CD14-positive monocyte (primary cell): Measurements from ENCODE around the gene RBM42. TPM values are rescaled to one million over a fixed set of nuclear protein-coding genes. Genes with fewer than 3 reads are reported as not detected.

Experiments used
- DNase-seq, 3 donors: peaks; one replicate each; pipeline ENCODE4 v3.0.0-alpha.2; 2011 to 2022
- H2AFZ ChIP-seq: 2 replicates; pipeline ENCODE4 v1.6.0; 2012; ENCODE audit warnings: mild to moderate bottlenecking, low read depth, low read length, inconsistent platforms; ENCODE audit not compliant: insufficient read depth, poor library complexity, severe bottlenecking
- H3K27ac ChIP-seq, 2 donors: 1 replicate in 1 of 2; 2 replicates in 1 of 2; pipeline ENCODE4 v1.5.1; 2012 to 2013; ENCODE audit warnings: low read length in 2 of 2, control low read depth in 1 of 2, inconsistent platforms in 1 of 2, low read depth in 1 of 2, mild to moderate bottlenecking in 1 of 2
- H3K27me3 ChIP-seq, 2 donors: one replicate each; pipeline versions ENCODE4 v1.6.0 to v1.6.1; 2011 to 2013; ENCODE audit warnings: low read length in 2 of 2; ENCODE audit not compliant: control insufficient read depth in 2 of 2, insufficient read depth in 2 of 2
- H3K36me3 ChIP-seq, 2 donors: replicated peaks in 1 of 2; 1 replicate in 1 of 2; 2 replicates in 1 of 2; pipeline versions ENCODE4 v1.5.1 to v1.6.1; 2012 to 2013; ENCODE audit warnings: low read length in 2 of 2, control low read depth in 1 of 2, inconsistent platforms in 1 of 2, mild to moderate bottlenecking in 1 of 2; ENCODE audit not compliant: insufficient read depth in 2 of 2, control insufficient read depth in 1 of 2
- H3K4me1 ChIP-seq, 2 donors: 1 replicate in 1 of 2; 2 replicates in 1 of 2; pipeline versions ENCODE4 v1.5.1 to v1.6.1; 2012 to 2013; ENCODE audit warnings: low read length in 2 of 2, control low read depth in 1 of 2, inconsistent platforms in 1 of 2, mild to moderate bottlenecking in 1 of 2, moderate library complexity in 1 of 2; ENCODE audit not compliant: insufficient read depth in 2 of 2, control insufficient read depth in 1 of 2
- H3K4me2 ChIP-seq: replicated peaks from 2 replicates; pipeline ENCODE3; 2012; ENCODE audit warnings: low read length, moderate library complexity, mild to moderate bottlenecking; ENCODE audit not compliant: poor library complexity, severe bottlenecking; ENCODE audit errors: extremely low read depth
- H3K4me3 ChIP-seq, 3 experiments: fragments of 200-600 bp in 1 of 3; sonication (generic) in 1 of 3; replicated peaks in 1 of 3; 1 replicate in 2 of 3; 2 replicates in 1 of 3; pipeline ENCODE4 v1.5.1; 2011 to 2013; ENCODE audit warnings: low read length in 3 of 3, mild to moderate bottlenecking in 3 of 3, control low read depth in 2 of 3, low read depth in 2 of 3, inconsistent platforms in 1 of 3, moderate library complexity in 1 of 3
- H3K79me2 ChIP-seq: 2 replicates; pipeline ENCODE4 v1.6.0; 2012; ENCODE audit warnings: mild to moderate bottlenecking, control low read depth, inconsistent platforms, low read length, moderate library complexity; ENCODE audit not compliant: insufficient read depth
- H3K9ac ChIP-seq: 2 replicates; pipeline ENCODE4 v1.6.0; 2017; ENCODE audit warnings: low read length, mild to moderate bottlenecking; ENCODE audit not compliant: insufficient read depth, poor library complexity, severe bottlenecking
- H3K9me3 ChIP-seq, 2 donors: replicated peaks in 1 of 2; 1 replicate in 1 of 2; 2 replicates in 1 of 2; pipeline versions ENCODE4 v1.5.1 to v1.6.1; 2012 to 2013; ENCODE audit warnings: low read length in 2 of 2, control low read depth in 1 of 2; ENCODE audit not compliant: control insufficient read depth in 1 of 2, insufficient read depth in 1 of 2
- H4K20me1 ChIP-seq: 2 replicates; pipeline ENCODE4 v1.6.0; 2012; ENCODE audit warnings: mild to moderate bottlenecking, low read length, control low read depth, moderate library complexity; ENCODE audit not compliant: insufficient read depth
- H3K27ac Mint-ChIP-seq, 7 donors: one replicate each; pipeline ENCODE4 v1.8.0; 2020; ENCODE audit warnings: mild to moderate bottlenecking in 7 of 7, mixed read lengths in 7 of 7, moderate library complexity in 6 of 7, inconsistent platforms in 2 of 7
- H3K27me3 Mint-ChIP-seq, 3 donors: one replicate each; pipeline ENCODE4 v1.8.0; 2021 to 2022; ENCODE audit warnings: low read depth in 3 of 3, mild to moderate bottlenecking in 3 of 3, mixed read lengths in 3 of 3, moderate library complexity in 3 of 3, inconsistent platforms in 1 of 3
- H3K36me3 Mint-ChIP-seq, 2 donors: one replicate each; pipeline ENCODE4 v1.8.0; 2020; ENCODE audit warnings: mixed read lengths in 2 of 2, inconsistent platforms in 1 of 2, mild to moderate bottlenecking in 1 of 2
- H3K4me1 Mint-ChIP-seq: one replicate; pipeline ENCODE4 v1.8.0; 2020; ENCODE audit warnings: mild to moderate bottlenecking, mixed read lengths
- H3K4me3 Mint-ChIP-seq, 2 donors: one replicate each; pipeline ENCODE4 v1.8.0; 2020; ENCODE audit warnings: mild to moderate bottlenecking in 2 of 2, mixed read lengths in 2 of 2, moderate library complexity in 1 of 2
- H3K9me3 Mint-ChIP-seq, 7 donors: one replicate each; pipeline ENCODE4 v1.8.0; 2020 to 2022; ENCODE audit warnings: mixed read lengths in 7 of 7, mild to moderate bottlenecking in 6 of 7, moderate library complexity in 6 of 7, inconsistent platforms in 2 of 7
- CTCF ChIP-seq: fragments of 200-600 bp; IDR thresholded peaks from one replicate; pipeline ENCODE4 v1.8.0; 2022; ENCODE audit warnings: antibody characterized with exemption, mild to moderate bottlenecking
- WGBS: methylation state at CpG from one replicate; pipeline ENCODE4 v1.1.5; 2013; ENCODE audit warnings: missing lambda C conversion rate; ENCODE audit not compliant: insufficient coverage; 5-methylcytosine and 5-hydroxymethylcytosine counted together
- intact Hi-C, 2 donors: fragments of 100-400 bp; cut with micrococcal nuclease; formaldehyde crosslinking; loops; one replicate each; pipeline versions ENCODE4 v1.15.0 to v1.15.1; 2023
- polyA plus RNA-seq, 3 donors: library from polyadenylated mRNA; depleted of rRNA in 1 of 3; unstranded in 2 of 3; stranded (reverse) in 1 of 3; fragments of 300-500 nt in 2 of 3; fragments of >200 nt in 1 of 3; fragmentation: Illumina TruSeq in 2 of 3; gene quantifications; 1 replicate in 2 of 3; 2 replicates in 1 of 3; pipeline ENCODE4 v1.2.3, GENCODE V29; 2012 to 2021

RBM42 gene
- polyA plus RNA-seq, 3 donors, result 29.5 to 53.3 (median 50.3) TPM

DNA sequence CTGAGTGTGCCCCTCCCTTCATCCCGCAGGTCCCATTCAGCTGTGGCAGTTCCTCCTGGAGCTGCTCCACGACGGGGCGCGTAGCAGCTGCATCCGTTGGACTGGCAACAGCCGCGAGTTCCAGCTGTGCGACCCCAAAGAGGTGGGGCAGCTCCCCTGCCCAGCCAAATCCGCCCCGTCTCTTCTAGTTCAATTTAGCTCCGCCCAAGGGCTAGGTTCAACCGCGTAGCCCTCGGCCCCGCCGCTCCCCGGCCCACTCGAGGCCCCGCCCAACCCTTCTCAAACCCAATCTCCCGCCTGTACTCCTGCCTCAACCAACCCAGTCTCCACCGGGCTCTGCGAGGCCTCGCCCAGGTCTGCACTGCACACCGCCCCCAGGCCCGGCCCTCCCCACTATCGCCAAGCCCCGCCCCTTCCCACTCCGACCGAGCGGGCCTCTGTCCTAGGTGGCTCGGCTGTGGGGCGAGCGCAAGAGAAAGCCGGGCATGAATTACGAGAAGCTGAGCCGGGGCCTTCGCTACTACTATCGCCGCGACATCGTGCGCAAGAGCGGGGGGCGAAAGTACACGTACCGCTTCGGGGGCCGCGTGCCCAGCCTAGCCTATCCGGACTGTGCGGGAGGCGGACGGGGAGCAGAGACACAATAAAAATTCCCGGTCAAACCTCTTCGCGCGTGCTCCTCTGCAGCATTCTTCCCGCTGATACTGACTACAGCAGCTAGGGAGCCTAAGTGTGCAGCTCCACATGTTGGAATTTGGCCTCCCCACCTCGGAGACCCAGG lies 15.6 kb downstream of the RBM42 start:
- Histone ChIP-seq H4K20me1 (no peaks in the 10 kb centered on the region), H3K4me1 (peaks cover 52 to 58% of the 10 kb centered on the region in 2 donors), H3K36me3 (no peaks in the 10 kb centered on the region), H3K9ac (peak overlapping the region; percentile 70), H3K27ac (peak overlapping the region; percentile 73 to 76), H2AFZ (peak overlapping the region; percentile 97), H3K4me2 (peak overlapping the region; percentile 98), H3K27me3 (peaks cover 0 to 2% of the 10 kb centered on the region in 2 donors), H3K79me2 (peaks cover 13% of the 10 kb centered on the region), H3K9me3 (no peaks in the 10 kb centered on the region), H3K4me3 (peak overlapping the region; percentile 74 to 98 (median 78))
- Mint-ChIP-seq H3K27me3 (peaks cover 8 to 16% (median 13%) of the 10 kb centered on the region in 3 donors), H3K4me1 (peaks cover 36% of the 10 kb centered on the region), H3K36me3 (no peaks in the 10 kb centered on the region), H3K9me3 (no peaks in the 10 kb centered on the region), H3K27ac (peak overlapping the region; percentile 81 to 92 (median 91)), H3K4me3 (peak overlapping the region; percentile 84 to 94)
- under 1% methylated on average over 53 of the region's 60 CpGs for WGBS
- DNase-seq, result peak; percentile 88 to 95 (median 89)
- no peak for TF ChIP-seq CTCF
- intact Hi-C loops, result loop anchor here (2.0 to 10.0 kb wide), 2 partner anchors 16 to 100 kb away; partner anchors contain the start of genes IGFLR1 (in 1 of the 2), LIN37 (in 1 of the 2), PSENEN (in 1 of the 2) and RBM42 (in 1 of the 2)

- Histone ChIP-seq H3K27me3 (peaks cover 0 to 2% of the 10 kb centered on the region in 2 donors), H3K79me2 (peaks cover 20% of the 10 kb centered on the region), H3K36me3 (no peaks in the 10 kb centered on the region), H3K9ac (no peak overlapping the region), H3K4me1 (peaks cover 53 to 62% of the 10 kb centered on the region in 2 donors), H3K4me3 (peak overlapping the region; percentile 46 to 98 (median 74)), H4K20me1 (peaks cover 5% of the 10 kb centered on the region), H3K4me2 (peak overlapping the region; percentile 98), H3K9me3 (no peaks in the 10 kb centered on the region), H3K27ac (peak overlapping the region; percentile 71 to 73), H2AFZ (peak overlapping the region; percentile 97)
- Mint-ChIP-seq H3K9me3 (no peaks in the 10 kb centered on the region), H3K27me3 (peaks cover 8 to 16% (median 13%) of the 10 kb centered on the region in 3 donors), H3K4me3 (peak overlapping the region; percentile 84 to 94), H3K36me3 (peaks cover 0 to 4% of the 10 kb centered on the region in 2 donors), H3K27ac (peak overlapping the region; percentile 81 to 92 (median 91)), H3K4me1 (peaks cover 39% of the 10 kb centered on the region)
- 40% methylated on average over 8 of the region's 20 CpGs for WGBS
- intact Hi-C loops, result loop anchor here (2.0 to 10.0 kb wide), 3 partner anchors 16 to 100 kb away; partner anchors contain the start of genes HAUS5 (in 1 of the 2), IGFLR1 (in 1 of the 2), LIN37 (in 1 of the 2) and PSENEN (in 1 of the 2)
- DNase-seq, result peak; percentile 64 to 66 (median 66)
- TF ChIP-seq CTCF, result no peak
Measured at GRCh38 chr19:35644987-35645679, 16.3 kb downstream of the RBM42 start.
